Left ventricle myocardium superior (tissue), 1 donor: ENCODE measurements around the gene CYP2B6. TPM values are rescaled to one million over a fixed set of nuclear protein-coding genes. Genes with fewer than 3 reads are reported as not detected.
"Not testable (repeated sequence)": the region's sequence is repeated elsewhere in the genome, so short reads cannot be mapped to it uniquely, and the experiment has no call there.

Experiments
- ATAC-seq: fragments of 200-7000 bp; cut with Tn5 transposase; one replicate; pipeline ENCODE4 v1.9.1; 2020; ENCODE audit warnings: mild to moderate bottlenecking, moderate library complexity
- DNase-seq: peaks from one replicate; pipeline ENCODE4 v3.0.0-alpha.2; 2020
- intact Hi-C: fragments of 100-400 bp; cut with micrococcal nuclease; formaldehyde crosslinking; loops from one replicate; pipeline ENCODE4 v1.11.0; 2022
- long read RNA-seq: library from polyadenylated mRNA; unstranded; transcript quantifications from one replicate; pipeline ENCODE4 v2.0.0, GENCODE V29; 2021
- total RNA-seq: library from RNA; stranded (reverse); fragmentation: NEBNext Ultra II Directional; extraction: Animal tissue kit (Norgen Biotek cat#: 25700); gene quantifications from one replicate; pipeline ENCODE4 v1.2.1, GENCODE V29; 2021
- donor health status: DM: no; HTN: yes; CAD: no; lungs with severe emphysema.

CYP2B6 gene
- not detected for total RNA-seq
- long read RNA-seq: 0 reads

- DNase-seq: no peak
- no peak for ATAC-seq
- intact Hi-C loops: no loop called here
Observed at GRCh38 chr19:40990972-40991381, at the start of gene CYP2B6. CYP2B6 (plus strand) TSS chr19:40991282; CDS start chr19:40991306, 24 bp downstream.

GRCh38 chr19:40941481-40942219, 49.4 kb upstream of the CYP2B6 start:
- intact Hi-C loops: no loop called here
- ATAC-seq (no peak), DNase-seq (no peak)

DNA sequence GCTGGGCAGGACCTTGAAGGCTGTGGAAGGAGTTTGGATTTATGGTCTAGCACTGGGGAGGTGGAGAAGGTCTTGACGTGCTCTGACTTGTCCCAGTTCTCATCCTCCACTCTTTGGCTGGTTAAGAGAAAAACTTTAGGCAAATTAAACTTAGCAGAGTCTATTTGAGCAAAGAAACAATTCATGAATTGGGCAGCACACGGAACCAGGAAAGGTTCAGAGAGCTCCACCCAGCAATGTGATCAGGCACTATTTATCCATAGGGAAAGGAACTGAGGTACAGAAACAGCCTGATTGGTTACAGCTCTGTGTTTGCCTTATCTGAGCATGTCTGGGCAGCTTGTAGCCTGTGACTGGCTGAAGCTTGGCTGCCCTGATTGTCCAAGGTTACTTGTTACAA, 45.4 kb upstream of the CYP2B6 start:
- ATAC-seq (no peak), DNase-seq (no peak)
- intact Hi-C loops: no loop called here

GRCh38 chr19:40947114-40947513, 44.0 kb upstream of the CYP2B6 start:
- ATAC-seq (no peak), DNase-seq (no peak)

DNA sequence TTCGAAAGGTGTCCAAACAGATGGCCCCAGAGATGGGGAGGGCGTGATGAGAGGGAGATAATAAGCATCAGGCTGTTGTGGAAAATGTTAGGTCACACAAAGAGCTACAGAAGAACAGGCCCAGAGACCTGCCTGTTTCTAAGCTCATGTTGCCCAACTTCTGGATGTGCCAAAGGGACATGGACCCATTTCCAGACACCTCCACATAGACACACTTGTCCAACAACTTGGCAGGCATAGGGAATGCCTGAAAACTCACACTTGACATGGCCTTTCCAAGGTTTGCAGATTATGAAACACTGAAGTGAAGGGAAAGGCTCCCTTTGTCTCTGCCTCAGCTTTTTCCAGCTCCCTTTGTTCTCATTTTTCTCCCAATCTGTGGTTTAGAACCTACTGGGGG, 43.5 kb upstream of the CYP2B6 start:
- no peak for ATAC-seq
- no peak for DNase-seq
- intact Hi-C loops: no loop called here

More at GRCh38 chr19:40947114-40947513, 44.0 kb upstream of the CYP2B6 start:
- intact Hi-C loops: no loop called here

DNA sequence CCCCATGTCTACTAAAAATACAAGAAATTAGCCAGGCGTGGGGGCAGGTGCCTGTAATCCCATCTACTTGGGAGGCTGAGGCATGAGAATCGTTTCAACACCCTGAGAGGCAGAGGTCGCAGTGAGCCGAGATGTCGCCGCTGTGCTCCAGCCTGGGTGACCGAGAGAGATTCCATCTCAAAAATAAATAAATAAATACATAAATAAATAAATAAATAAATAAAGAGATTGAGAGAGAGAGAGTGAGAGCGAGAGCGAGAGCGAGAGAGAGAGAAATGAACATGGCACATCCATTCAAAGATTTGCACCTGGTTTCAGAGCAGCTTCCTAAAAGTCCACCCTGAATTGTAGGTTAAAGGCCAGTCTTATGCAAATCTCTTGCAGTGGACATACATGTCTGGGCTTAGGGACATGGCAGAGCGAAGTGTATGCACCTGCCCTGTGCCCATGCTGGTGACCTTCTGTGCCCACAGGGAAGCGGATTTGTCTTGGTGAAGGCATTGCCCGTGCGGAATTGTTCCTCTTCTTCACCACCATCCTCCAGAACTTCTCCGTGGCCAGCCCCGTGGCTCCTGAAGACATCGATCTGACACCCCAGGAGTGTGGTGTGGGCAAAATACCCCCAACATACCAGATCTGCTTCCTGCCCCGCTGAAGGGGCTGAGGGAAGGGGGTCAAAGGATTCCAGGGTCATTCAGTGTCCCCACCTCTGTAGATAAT, 42.3 kb upstream of the CYP2B6 start:
- DNase-seq (no peak), ATAC-seq (no peak)
- intact Hi-C loops: no loop called here

- intact Hi-C loops: no loop called here
- DNase-seq (no peak), ATAC-seq (no peak)
Observed at GRCh38 chr19:40954573-40954972, 36.5 kb upstream of the CYP2B6 start.

DNA sequence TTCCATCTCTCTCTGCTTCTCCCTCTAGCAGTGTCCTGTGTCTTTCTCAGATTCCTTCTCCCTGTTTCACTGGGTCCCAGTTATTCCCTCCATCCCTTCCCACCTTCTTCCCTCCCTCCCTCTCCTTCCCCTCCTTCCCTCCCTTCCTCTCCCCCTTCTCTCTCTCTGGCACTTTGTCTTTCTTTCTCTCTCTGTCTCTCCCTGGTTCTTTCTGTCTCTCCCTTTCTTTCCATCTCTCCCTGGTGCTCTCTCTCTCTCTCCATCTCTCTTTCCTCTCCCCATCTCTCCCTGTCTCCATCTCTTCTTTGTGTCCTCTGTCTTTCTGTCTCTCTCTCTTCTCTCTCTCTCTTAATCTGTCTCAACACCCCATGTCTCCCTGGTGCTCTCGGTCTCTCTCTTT, 31.7 kb upstream of the CYP2B6 start:
- ATAC-seq (no peak), DNase-seq (no peak)
- intact Hi-C loops: no loop called here

DNA sequence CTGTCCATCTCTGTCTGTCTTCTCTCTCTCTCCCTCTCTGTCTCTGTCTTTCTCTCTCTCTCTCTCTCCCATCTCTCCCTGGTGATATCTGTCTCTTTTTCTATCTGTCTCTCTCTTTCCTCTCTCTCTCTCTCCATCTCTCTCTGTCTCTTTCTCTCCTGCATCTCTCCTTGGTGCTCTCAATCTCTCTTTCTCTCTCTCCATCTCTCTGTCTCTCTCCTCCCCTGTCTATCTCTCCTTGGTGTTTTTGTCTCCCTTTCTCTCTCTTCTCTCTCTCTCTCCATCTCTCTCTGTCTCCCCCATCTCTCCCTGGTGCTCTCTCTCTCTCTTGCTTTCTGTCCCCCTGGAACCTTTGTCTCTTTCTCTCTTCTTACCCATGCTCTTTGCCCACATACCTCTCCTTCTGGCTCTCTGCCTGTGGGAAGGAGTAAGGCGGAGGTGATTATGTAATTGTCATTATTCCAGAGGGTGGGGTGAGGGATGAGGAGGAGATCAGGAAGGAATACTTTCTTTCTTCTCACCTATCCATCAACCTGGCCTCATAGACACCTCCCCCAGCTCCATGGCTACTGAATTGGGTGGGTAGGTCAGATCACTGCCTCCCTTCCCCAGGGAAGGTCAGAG, 30.9 kb upstream of the CYP2B6 start:
- no peak for DNase-seq
- intact Hi-C loops: no loop called here
- no peak for ATAC-seq

DNA sequence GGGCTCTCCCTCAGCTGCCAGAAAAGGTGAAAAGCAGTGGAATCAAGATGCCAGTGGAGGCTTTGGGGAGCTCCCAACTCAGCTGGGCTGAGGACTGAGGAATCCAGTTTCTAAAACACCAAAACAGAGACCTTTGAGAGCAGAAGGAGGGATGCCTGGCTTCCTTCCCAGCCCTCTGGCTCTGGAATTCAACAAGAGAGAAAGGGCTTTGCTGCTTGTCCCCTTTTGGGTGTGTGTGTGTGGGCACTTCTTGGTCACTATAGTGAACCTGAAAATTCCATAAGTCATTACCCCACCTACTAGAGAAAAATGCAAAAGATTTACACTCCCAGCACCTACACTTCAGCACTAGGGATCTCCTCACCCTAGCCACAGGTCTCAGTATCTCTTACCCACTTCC, 30.3 kb upstream of the CYP2B6 start:
- intact Hi-C loops: no loop called here
- no peak for ATAC-seq
- DNase-seq: no peak

DNA sequence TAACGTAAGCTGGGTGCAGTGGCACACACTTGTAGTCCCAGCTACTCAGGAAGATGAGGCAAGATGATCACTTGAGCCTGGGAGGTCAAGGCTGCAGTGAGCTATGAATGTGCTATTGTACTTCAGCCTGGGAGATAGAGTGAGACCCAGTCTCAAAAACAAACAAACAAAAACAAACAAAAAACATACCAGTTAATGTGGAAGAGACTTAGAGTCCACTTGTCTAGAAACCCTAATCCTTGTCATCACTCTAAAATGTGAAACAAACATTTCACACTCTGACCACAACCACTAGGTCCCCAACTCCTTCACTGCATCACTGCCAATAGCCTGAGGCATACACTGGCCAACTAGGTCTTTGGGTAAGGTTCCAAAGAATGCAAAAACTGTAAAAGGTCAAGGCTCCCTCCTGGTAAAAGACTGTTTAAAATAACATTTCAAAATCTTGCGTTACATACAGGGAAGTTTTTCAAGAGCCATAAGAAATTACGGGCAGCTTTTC, 28.6 kb upstream of the CYP2B6 start:
- ATAC-seq (no peak), DNase-seq (no peak)

GRCh38 chr19:40964361-40964760, 26.7 kb upstream of the CYP2B6 start:
- DNase-seq, ATAC-seq, intact Hi-C loops: not testable (repeated sequence)

More for the DNA sequence above, 28.6 kb upstream of the CYP2B6 start:
- intact Hi-C loops: no loop called here

GRCh38 chr19:40965351-40965750, 25.7 kb upstream of the CYP2B6 start:
- ATAC-seq, DNase-seq, intact Hi-C loops: not testable (repeated sequence)

- ATAC-seq, intact Hi-C loops, DNase-seq: not testable (repeated sequence)
Observed at GRCh38 chr19:40966591-40966990, 24.5 kb upstream of the CYP2B6 start.

DNA sequence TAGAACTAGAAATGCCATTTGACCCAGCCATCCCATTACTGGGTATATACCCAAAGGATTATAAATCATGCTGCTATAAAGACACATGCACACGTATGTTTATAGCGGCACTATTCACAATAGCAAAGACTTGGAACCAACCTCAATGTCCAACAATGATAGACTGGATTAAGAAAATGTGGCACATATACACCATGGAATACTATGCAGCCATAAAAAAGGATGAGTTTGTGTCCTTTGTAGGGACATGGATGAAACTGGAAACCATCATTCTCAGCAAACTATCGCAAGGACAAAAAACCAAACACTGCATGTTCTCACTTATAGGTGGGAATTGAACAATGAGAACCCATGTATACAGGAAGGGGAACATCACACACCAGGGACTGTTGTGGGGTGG, 23.0 kb upstream of the CYP2B6 start:
- intact Hi-C loops, ATAC-seq, DNase-seq: not testable (repeated sequence)

DNA sequence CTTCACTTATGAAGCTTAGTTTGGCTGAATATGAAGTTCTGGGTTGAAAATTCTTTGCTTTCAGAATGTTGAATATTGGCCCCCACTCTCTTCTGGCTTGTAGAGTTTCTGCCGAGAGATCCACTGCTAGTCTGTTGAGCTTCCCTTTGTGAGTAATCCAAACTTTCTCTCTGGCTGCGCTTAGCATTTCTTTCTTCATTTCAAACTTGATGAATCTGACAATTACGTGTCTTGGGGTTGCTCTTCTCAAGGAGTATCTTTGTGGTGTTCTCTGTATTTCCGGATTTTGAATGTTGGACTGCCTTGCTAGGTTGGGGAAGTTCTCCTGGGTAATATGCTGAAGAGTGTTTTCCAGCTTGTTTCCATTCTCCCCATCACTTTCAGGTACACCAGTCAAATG, 21.4 kb upstream of the CYP2B6 start:
- ATAC-seq, DNase-seq, intact Hi-C loops: not testable (repeated sequence)

GRCh38 chr19:40970396-40971345, 20.4 kb upstream of the CYP2B6 start:
- intact Hi-C loops, DNase-seq, ATAC-seq: not testable (repeated sequence)

DNA sequence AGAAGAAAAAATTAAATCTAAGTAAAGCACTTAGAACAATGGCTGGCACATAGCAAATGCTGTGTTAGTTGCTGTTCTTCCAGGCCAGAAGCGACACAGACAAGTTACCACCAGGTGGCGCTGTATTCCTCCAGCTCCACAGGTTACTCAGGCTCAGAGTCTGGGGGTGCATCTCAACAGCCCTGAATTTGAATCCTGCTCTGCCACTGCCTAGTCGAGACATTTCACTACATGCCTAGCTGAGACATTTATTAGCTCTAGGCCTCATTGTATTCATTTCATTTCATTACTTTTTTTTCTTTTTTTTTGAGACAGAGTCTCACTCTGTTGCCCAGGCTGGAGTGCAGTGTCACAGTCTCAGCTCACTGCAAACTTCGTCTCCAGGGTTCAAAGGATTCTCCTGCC, 16.4 kb upstream of the CYP2B6 start:
- intact Hi-C loops: no loop called here
- DNase-seq: peak; percentile 66
- ATAC-seq: peak; percentile 52

GRCh38 chr19:40976134-40976533, 14.9 kb upstream of the CYP2B6 start:
- intact Hi-C loops: no loop called here
- ATAC-seq: no peak
- no peak for DNase-seq
